Thyroid gland (tissue), 4 donors: ENCODE data around the gene ZNF213. TPM values are rescaled to one million over a fixed set of nuclear protein-coding genes. Genes with fewer than 3 reads are reported as not detected.

Source experiments
- DNase-seq, 2 donors: peaks; one replicate each; pipeline ENCODE4 v3.0.0-alpha.2; 2019
- H3K27ac ChIP-seq, 3 donors: fragments of 200-600 bp; sonication (generic); 1 replicate in 2 of 3; 2 replicates in 1 of 3; pipeline ENCODE4 v1.5.1; 2016 to 2019; ENCODE audit warnings: mild to moderate bottlenecking in 1 of 3, moderate library complexity in 1 of 3
- H3K27me3 ChIP-seq: fragments of 200-600 bp; sonication (generic); one replicate; pipeline ENCODE4 v1.5.1; 2019
- H3K36me3 ChIP-seq, 2 donors: fragments of 200-600 bp; sonication (generic); one replicate each; pipeline ENCODE4 v1.5.1; 2016 to 2019
- H3K4me1 ChIP-seq, 2 donors: fragments of 200-600 bp; sonication (generic); one replicate each; pipeline ENCODE4 v1.5.1; 2017 to 2019
- H3K4me3 ChIP-seq, 3 donors: fragments of 200-600 bp; sonication (generic); replicated peaks in 1 of 3; 1 replicate in 2 of 3; 2 replicates in 1 of 3; pipeline ENCODE4 v1.5.1; 2016; ENCODE audit warnings: mild to moderate bottlenecking in 1 of 3
- H3K9me3 ChIP-seq: fragments of 200-600 bp; sonication (generic); one replicate; pipeline ENCODE4 v1.5.1; 2017
- POLR2A ChIP-seq, 2 donors: fragments of 450-650 bp; IDR thresholded peaks; one replicate each; pipeline ENCODE4 v1.6.1; 2017; ENCODE audit warnings: antibody characterized with exemption in 2 of 2, mild to moderate bottlenecking in 2 of 2, moderate library complexity in 1 of 2
- WGBS, 2 donors: methylation state at CpG; one replicate each; pipeline ENCODE4 v1.1.5; 2017; 5-methylcytosine and 5-hydroxymethylcytosine counted together
- intact Hi-C: fragments of 100-400 bp; cut with DNase I; formaldehyde crosslinking; loops from one replicate; pipeline ENCODE4 v1.15.1; 2023
- total RNA-seq, 4 donors: library from RNA; depleted of rRNA; stranded (reverse); fragments of >200 nt; gene quantifications; one replicate each; pipeline ENCODE4 v1.2.3, GENCODE V29; 2016
- TF ChIP-seq, protein P1 (sequence below), 6 experiments: fragments of 200-600 bp in 3 of 6; fragments of 450-650 bp in 3 of 6; sonication (generic) in 3 of 6; IDR thresholded peaks; one replicate each; pipeline ENCODE4 v1.5.1; 2016 to 2019; ENCODE audit warnings: antibody characterized with exemption in 6 of 6, mild to moderate bottlenecking in 2 of 6, inconsistent platforms in 1 of 6, moderate library complexity in 1 of 6

Gene ZNF213
- total RNA-seq, 4 donors from 2014 or later: 5.2 to 10.2 (median 8.7) TPM

DNA sequence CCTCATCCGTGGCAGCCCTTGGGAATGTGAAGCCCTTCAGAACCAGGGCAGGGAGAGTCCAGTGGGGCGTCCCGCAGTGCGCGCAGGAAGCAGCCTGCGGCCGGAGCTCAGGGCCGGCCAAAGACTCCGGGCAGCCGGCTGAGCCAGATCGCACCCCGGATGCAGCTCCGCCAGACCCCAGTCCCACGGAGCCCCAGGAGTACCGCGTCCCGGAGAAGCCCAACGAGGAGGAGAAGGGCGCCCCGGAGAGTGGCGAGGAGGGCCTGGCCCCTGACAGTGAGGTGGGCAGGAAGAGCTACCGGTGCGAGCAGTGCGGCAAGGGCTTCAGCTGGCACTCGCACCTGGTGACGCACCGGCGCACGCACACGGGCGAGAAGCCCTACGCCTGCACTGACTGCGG lies 15.5 kb upstream of the ZNF213 start:
- Histone ChIP-seq H3K27ac (no peak overlapping the region), H3K9me3 (no peaks in the 10 kb centered on the region), H3K4me1 (peaks cover 0 to 6% of the 10 kb centered on the region in 2 donors), H3K36me3 (peaks cover 9 to 11% of the 10 kb centered on the region in 2 donors), H3K27me3 (no peaks in the 10 kb centered on the region), H3K4me3 (no peak overlapping the region)
- no peak for DNase-seq
- TF ChIP-seq POLR2A (IDR thresholded peaks at IDR 0.05): no peak
- TF ChIP-seq, protein P1, sequence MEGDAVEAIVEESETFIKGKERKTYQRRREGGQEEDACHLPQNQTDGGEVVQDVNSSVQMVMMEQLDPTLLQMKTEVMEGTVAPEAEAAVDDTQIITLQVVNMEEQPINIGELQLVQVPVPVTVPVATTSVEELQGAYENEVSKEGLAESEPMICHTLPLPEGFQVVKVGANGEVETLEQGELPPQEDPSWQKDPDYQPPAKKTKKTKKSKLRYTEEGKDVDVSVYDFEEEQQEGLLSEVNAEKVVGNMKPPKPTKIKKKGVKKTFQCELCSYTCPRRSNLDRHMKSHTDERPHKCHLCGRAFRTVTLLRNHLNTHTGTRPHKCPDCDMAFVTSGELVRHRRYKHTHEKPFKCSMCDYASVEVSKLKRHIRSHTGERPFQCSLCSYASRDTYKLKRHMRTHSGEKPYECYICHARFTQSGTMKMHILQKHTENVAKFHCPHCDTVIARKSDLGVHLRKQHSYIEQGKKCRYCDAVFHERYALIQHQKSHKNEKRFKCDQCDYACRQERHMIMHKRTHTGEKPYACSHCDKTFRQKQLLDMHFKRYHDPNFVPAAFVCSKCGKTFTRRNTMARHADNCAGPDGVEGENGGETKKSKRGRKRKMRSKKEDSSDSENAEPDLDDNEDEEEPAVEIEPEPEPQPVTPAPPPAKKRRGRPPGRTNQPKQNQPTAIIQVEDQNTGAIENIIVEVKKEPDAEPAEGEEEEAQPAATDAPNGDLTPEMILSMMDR (IDR thresholded peaks at IDR 0.05): no peak
- 93 to 95% methylated on average over 20 of the region's 33 CpGs for WGBS, 2 donors
- intact Hi-C loops: loop anchor here (10.0 kb wide), 1 partner anchor 46 kb away; no protein-coding TSS in a partner anchor

DNA sequence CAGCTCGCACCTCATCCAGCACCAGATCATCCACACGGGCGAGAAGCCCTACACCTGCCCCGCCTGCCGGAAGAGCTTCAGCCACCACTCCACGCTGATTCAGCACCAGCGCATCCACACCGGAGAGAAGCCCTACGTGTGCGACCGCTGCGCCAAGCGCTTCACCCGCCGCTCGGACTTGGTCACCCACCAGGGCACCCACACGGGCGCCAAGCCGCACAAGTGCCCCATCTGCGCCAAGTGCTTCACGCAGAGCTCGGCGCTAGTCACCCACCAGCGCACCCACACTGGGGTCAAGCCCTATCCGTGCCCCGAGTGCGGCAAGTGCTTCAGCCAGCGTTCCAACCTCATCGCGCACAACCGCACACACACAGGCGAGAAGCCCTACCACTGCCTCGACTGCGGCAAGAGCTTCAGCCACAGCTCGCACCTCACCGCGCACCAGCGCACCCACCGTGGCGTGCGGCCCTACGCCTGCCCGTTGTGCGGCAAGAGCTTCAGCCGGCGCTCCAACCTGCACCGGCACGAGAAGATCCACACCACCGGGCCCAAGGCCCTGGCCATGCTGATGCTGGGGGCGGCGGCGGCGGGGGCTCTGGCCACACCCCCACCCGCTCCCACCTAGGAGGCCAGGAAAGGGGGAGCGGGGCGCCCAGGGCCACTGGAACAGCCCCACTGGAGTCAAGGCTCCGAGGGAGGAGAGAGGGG lies 15.0 kb upstream of the ZNF213 start:
- 94 to 95% methylated on average over 45 to 51 of the region's 57 CpGs for WGBS, 2 donors
- DNase-seq: no peak
- intact Hi-C loops: loop anchor here (10.0 kb wide), 2 partner anchors 45 to 55 kb away; partner anchors contain the start of gene IL32
- no peak for TF ChIP-seq POLR2A (IDR thresholded peaks at IDR 0.05)
- TF ChIP-seq, protein P1 (IDR thresholded peaks at IDR 0.05): no peak
- no peak overlapping the region for H3K27ac ChIP-seq
- no peaks in the 10 kb centered on the region for H3K27me3 ChIP-seq
- peaks cover 9 to 11% of the 10 kb centered on the region in 2 donors for H3K36me3 ChIP-seq
- no peaks in the 10 kb centered on the region for H3K9me3 ChIP-seq
- H3K4me3 ChIP-seq: no peak overlapping the region
- H3K4me1 ChIP-seq: peaks cover 1 to 7% of the 10 kb centered on the region in 2 donors

DNA sequence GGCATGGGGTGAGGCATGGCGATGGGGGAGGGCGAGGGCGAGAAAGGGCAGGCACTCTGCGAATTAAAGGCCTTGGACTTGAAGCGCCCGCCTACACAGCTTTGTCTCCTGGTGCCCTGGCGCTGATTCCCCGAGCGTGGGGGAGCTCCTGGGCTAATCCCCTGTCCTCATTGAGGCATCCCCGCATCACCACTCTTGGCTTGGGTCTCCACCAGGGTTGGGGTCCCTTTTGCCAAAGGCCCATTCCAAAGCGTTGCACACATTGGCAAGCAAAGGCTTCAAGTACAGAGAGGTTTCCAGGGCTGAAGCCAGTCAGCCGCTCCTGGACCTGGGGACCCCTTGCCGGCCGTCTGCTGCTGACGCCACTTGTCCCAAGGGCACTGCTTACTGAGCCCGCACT lies 14.4 kb upstream of the ZNF213 start:
- Histone ChIP-seq H3K27me3 (no peaks in the 10 kb centered on the region), H3K4me1 (peaks cover 6 to 12% of the 10 kb centered on the region in 2 donors), H3K9me3 (no peaks in the 10 kb centered on the region), H3K4me3 (no peak overlapping the region), H3K36me3 (peaks cover 9 to 11% of the 10 kb centered on the region in 2 donors), H3K27ac (no peak overlapping the region)
- TF ChIP-seq, protein P1 (IDR thresholded peaks at IDR 0.05): no peak
- no peak for TF ChIP-seq POLR2A (IDR thresholded peaks at IDR 0.05)
- no peak for DNase-seq
- 89 to 95% methylated on average over 12 to 13 of the region's 16 CpGs for WGBS, 2 donors
- intact Hi-C loops: loop anchor here (10.0 kb wide), 1 partner anchor 56 kb away; the partner anchor contains the start of gene IL32

DNA sequence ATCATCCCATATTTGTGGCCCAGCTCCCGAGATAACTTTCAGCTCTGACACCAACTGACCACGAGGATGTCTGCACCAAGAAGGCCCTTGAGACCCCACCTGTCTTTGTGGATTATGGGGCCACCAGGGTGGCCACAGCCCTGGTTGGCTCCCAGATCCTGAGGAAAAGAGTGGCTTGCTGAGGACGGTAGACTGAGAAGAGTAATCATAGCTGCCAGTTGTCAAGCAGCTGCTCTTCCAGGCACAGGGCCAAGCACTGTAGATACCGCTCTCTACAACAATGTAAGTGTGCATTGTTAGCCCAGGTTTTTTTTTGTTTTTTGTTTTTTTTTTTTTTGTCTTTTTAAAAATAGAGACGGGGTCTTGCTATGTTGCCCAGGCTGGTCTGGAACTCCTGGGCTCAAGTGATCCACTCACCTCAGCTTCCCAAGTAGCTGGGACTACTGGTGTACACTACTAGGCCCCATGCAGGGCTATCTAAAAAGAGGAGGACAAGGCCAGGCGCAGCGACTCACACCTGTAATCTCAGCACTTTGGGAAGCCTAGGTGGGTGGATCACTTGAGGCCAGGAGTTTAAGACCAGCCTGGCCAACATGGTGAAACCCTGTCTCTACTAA lies 12.9 kb upstream of the ZNF213 start:
- no peak for TF ChIP-seq POLR2A (IDR thresholded peaks at IDR 0.05)
- TF ChIP-seq, protein P1 (IDR thresholded peaks at IDR 0.05): no peak
- Histone ChIP-seq H3K4me3 (no peak overlapping the region), H3K27me3 (no peaks in the 10 kb centered on the region), H3K4me1 (peaks cover 6 to 12% of the 10 kb centered on the region in 2 donors), H3K36me3 (peaks cover 9 to 11% of the 10 kb centered on the region in 2 donors), H3K27ac (no peak overlapping the region), H3K9me3 (no peaks in the 10 kb centered on the region)
- WGBS, 2 donors: 83 to 86% methylated on average over 7 of the region's 7 CpGs
- no peak for DNase-seq
- intact Hi-C loops: loop anchor here (10.0 kb wide), 1 partner anchor 57 kb away; the partner anchor contains the start of gene IL32
